GM12878 (cell line): ENCODE measurements around the gene MRTFB. TPM values are rescaled to one million over a fixed set of nuclear protein-coding genes. Genes with fewer than 3 reads are reported as not detected.
"Not testable (repeated sequence)": the region's sequence is repeated elsewhere in the genome, so short reads cannot be mapped to it uniquely, and the experiment has no call there.

Experiments used
- ATAC-seq: fragments of 200-7000 bp; cut with Tn5 transposase; 3 replicates; pipeline ENCODE4 v1.9.1; 2020; ENCODE audit warnings: mild to moderate bottlenecking, moderate library complexity
- BruUV-seq: library from RNA; stranded (reverse); fragments of 400-500 nt; replicated peaks from 2 replicates; lab custom pipeline; 2021; lab: Mats Ljungman, UMichigan
- CTCF ChIA-PET: fragments of 300-600 bp; sonication (Branson Sonifier 250); formaldehyde crosslinking; extraction: SDS; loops from one replicate; lab custom pipeline; 2021; ENCODE audit warnings: inconsistent platforms; lab: Yijun Ruan, JAX
- POLR2A ChIA-PET: fragments of 350-600 bp; formaldehyde crosslinking; extraction: SDS; loops from one replicate; lab custom pipeline; 2021; ENCODE audit warnings: inconsistent platforms; lab: Charles Lee
- RAD21 ChIA-PET: fragments of 300-600 bp; sonication (Branson Sonifier 250); formaldehyde crosslinking; loops from one replicate; lab custom pipeline; 2023; ENCODE audit warnings: antibody characterized with exemption; ENCODE audit not compliant: unreplicated experiment; lab: Charles Lee
- SMC1A ChIA-PET: fragments of 300-600 bp; sonication (Branson Sonifier 250); formaldehyde crosslinking; loops from one replicate; lab custom pipeline; 2023; ENCODE audit not compliant: unreplicated experiment, uncharacterized antibody; lab: Charles Lee
- DNase-seq: peaks from one replicate; pipeline ENCODE4 v3.0.0-alpha.2; 2011; ENCODE audit warnings: low read depth, low spot score
- FAIRE-seq: peaks from 3 replicates; lab custom pipeline; 2011; peaks lifted over from hg19 to GRCh38; lab: Jason Lieb, UNC
- H2AFZ ChIP-seq: 2 replicates; pipeline ENCODE4 v1.6.0; 2011; ENCODE audit warnings: low read depth, low read length, control low read depth; ENCODE audit not compliant: control insufficient read depth
- H3K27ac ChIP-seq: 2 replicates; pipeline ENCODE4 v1.5.1; 2011; ENCODE audit warnings: control low read depth; ENCODE audit not compliant: control insufficient read depth, insufficient read depth
- H3K27me3 ChIP-seq, 2 experiments: replicated peaks in 1 of 2; 2 replicates each; pipeline versions ENCODE4 v1.6.0 to v1.6.1; 2011; ENCODE audit warnings: low read length in 1 of 2; ENCODE audit not compliant: control insufficient read depth in 2 of 2, insufficient read depth in 2 of 2
- H3K36me3 ChIP-seq, 2 experiments: 2 replicates each; pipeline ENCODE4 v1.5.1; 2011; ENCODE audit warnings: low read length in 1 of 2; ENCODE audit not compliant: control insufficient read depth in 2 of 2, insufficient read depth in 2 of 2
- H3K4me1 ChIP-seq: 2 replicates; pipeline ENCODE4 v1.6.1; 2011; ENCODE audit warnings: mild to moderate bottlenecking, low read length, moderate library complexity, mixed read lengths; ENCODE audit not compliant: control insufficient read depth, insufficient read depth
- H3K4me2 ChIP-seq: 2 replicates; pipeline ENCODE4 v1.6.0; 2011; ENCODE audit warnings: control low read depth; ENCODE audit not compliant: control insufficient read depth, insufficient read depth
- H3K4me3 ChIP-seq: fragments of 200-600 bp; sonication (generic); 2 replicates; pipeline ENCODE4 v1.5.1; 2016
- H3K79me2 ChIP-seq: 2 replicates; pipeline ENCODE4 v1.6.0; 2011; ENCODE audit warnings: low read length; ENCODE audit not compliant: control insufficient read depth, insufficient read depth
- H3K9ac ChIP-seq: 2 replicates; pipeline ENCODE4 v1.8.0; 2011; ENCODE audit warnings: low read length, control low read depth, mixed read lengths; ENCODE audit not compliant: control insufficient read depth, insufficient read depth
- H3K9me3 ChIP-seq: replicated peaks from 3 replicates; pipeline ENCODE4 v1.5.1; 2011; ENCODE audit warnings: mild to moderate bottlenecking, low read length; ENCODE audit not compliant: control insufficient read depth, insufficient read depth
- H4K20me1 ChIP-seq: 2 replicates; pipeline ENCODE4 v1.6.0; 2011; ENCODE audit not compliant: control insufficient read depth, insufficient read depth
- BHLHE40 ChIP-seq, 2 experiments: fragments of 450-650 bp in 1 of 2; IDR thresholded peaks; 2 replicates each; pipeline ENCODE4 v1.6.1; 2011 to 2017; ENCODE audit warnings: low read depth in 2 of 2, borderline replicate concordance in 1 of 2, improper control_type of control experiment in 1 of 2, low read length in 1 of 2, mild to moderate bottlenecking in 1 of 2
- CEBPB ChIP-seq, 2 experiments: fragments of 150-350 bp in 1 of 2; IDR thresholded peaks; 2 replicates each; pipeline ENCODE4 v1.6.1; 2012 to 2014; ENCODE audit warnings: low read depth in 2 of 2, low read length in 2 of 2, borderline replicate concordance in 1 of 2, inconsistent platforms in 1 of 2
- CHD1 ChIP-seq: IDR thresholded peaks from 2 replicates; pipeline ENCODE4 v1.6.1; 2012; ENCODE audit warnings: low read depth, low read length, improper control_type of control experiment
- CHD4 ChIP-seq: fragments of 200-600 bp; sonication (generic); IDR thresholded peaks from 2 replicates; pipeline ENCODE4 v1.6.1; 2016; ENCODE audit warnings: mild to moderate bottlenecking
- HCFC1 ChIP-seq: fragments of 150-350 bp; IDR thresholded peaks from 2 replicates; pipeline ENCODE4 v1.6.1; 2014; ENCODE audit warnings: low read length
- MEF2B ChIP-seq: fragments of 450-650 bp; IDR thresholded peaks from 2 replicates; pipeline ENCODE4 v1.6.1; 2018; ENCODE audit warnings: mild to moderate bottlenecking, moderate library complexity; ENCODE audit not compliant: partially characterized antibody, poor library complexity, severe bottlenecking
- NR2F1 ChIP-seq: fragments of 450-650 bp; conservative IDR thresholded peaks from 2 replicates; pipeline ENCODE4 v1.6.1; 2017; ENCODE audit warnings: mild to moderate bottlenecking
- POLR2AphosphoS2 ChIP-seq: IDR thresholded peaks from 2 replicates; pipeline ENCODE4 v1.6.1; 2011; ENCODE audit warnings: low read depth, mild to moderate bottlenecking, low read length, improper control_type of control experiment, moderate library complexity
- RAD21 ChIP-seq: IDR thresholded peaks from 2 replicates; pipeline ENCODE4 v1.6.1; 2011; ENCODE audit warnings: mild to moderate bottlenecking, low read depth, low read length, moderate library complexity; ENCODE audit not compliant: insufficient read depth
- RCOR1 ChIP-seq: conservative IDR thresholded peaks from 2 replicates; pipeline ENCODE4 v1.6.1; 2012; ENCODE audit warnings: low read depth, low read length, improper control_type of control experiment
- SP1 ChIP-seq: IDR thresholded peaks from one replicate; pipeline ENCODE4 v1.6.1; 2011; ENCODE audit warnings: low read depth, low read length
- ZNF274 ChIP-seq: IDR thresholded peaks from one replicate; pipeline ENCODE4 v1.8.0; 2011; ENCODE audit not compliant: insufficient read length, insufficient read depth
- WGBS: methylation state at CpG from one replicate; pipeline ENCODE4 v1.1.6; 2016; ENCODE audit warnings: low lambda C conversion rate; ENCODE audit not compliant: insufficient replicate concordance, insufficient coverage; ENCODE audit errors: missing lambda C conversion rate; 5-methylcytosine and 5-hydroxymethylcytosine counted together
- in situ Hi-C: fragments of 300-500 bp; cut with MboI; formaldehyde crosslinking; loops from 9 replicates; pipeline ENCODE4 v1.14.3; 2018; ENCODE audit warnings: mixed read lengths
- intact Hi-C: fragments of 100-400 bp; cut with micrococcal nuclease; formaldehyde crosslinking; loops from one replicate; pipeline ENCODE4 v1.14.2; 2022; ENCODE audit not compliant: unreplicated experiment
- polyA plus RNA-seq, 11 experiments: library from polyadenylated mRNA; depleted of rRNA in 4 of 11; unstranded in 6 of 11; stranded (reverse) in 5 of 11; fragments of >200 nt; fragmentation: Nextera tagmentation in 4 of 11; fragmentation: Illumina TruSeq in 1 of 11; extraction: Ambion mirVana in 4 of 11; extraction: Trizol in 1 of 11; gene quantifications; 1 replicate in 1 of 11; 2 replicates in 10 of 11; pipeline versions ENCODE4 v1.2.1 to v1.2.3, GENCODE V29; 2011 to 2016; ENCODE audit warnings: inconsistent platforms in 2 of 11, missing spikeins in 2 of 11, low read depth in 1 of 11
- total RNA-seq, 4 experiments: library from RNA; depleted of rRNA in 3 of 4; stranded (reverse); fragments of >200 nt in 3 of 4; fragmentation: Illumina TruSeq in 1 of 4; extraction: Trizol in 1 of 4; gene quantifications; 2 replicates each; pipeline versions ENCODE4 v1.2.1 to v1.2.3, GENCODE V29; 2013 to 2021
- TF ChIP-seq, protein P1 (sequence below): IDR thresholded peaks from 2 replicates; pipeline ENCODE4 v1.6.1; 2011; ENCODE audit warnings: borderline replicate concordance, low read depth, mild to moderate bottlenecking, moderate library complexity, mixed read lengths, low read length; ENCODE audit not compliant: insufficient read depth; ENCODE audit errors: extremely low read length

Gene MRTFB
- total and polyA plus RNA-seq, 10 of the 15 experiments (the other 5 are each of a cell fraction or from before 2014, with no cell fraction given): 2.1 to 14.3 (median 8.0) TPM

DNA sequence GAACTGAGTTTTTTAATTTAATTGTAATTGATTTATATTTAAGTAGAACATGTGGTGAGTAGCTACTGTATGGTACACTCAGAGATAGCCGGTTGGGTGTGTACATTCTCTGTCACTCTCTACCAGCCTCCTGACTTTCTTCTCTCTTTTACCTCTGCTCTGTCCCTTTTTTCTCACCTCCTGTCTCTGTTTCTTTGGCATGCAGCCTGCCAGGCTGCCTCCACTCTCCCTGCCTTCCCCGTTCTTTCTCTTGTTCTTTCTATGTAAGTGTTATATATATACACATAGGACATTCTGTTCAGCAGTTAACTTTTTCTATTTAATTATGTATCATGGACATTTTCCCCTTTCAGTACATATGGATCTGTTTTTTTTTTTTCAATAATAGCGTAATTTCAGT is 50.8 kb downstream of the MRTFB start:
- peaks cover 9% of the 10 kb centered on the region for H3K4me1 ChIP-seq
- TF ChIP-seq CHD1 (no peak), BHLHE40 (IDR thresholded peaks at IDR 0.05; ENCODE audit: borderline replicate concordance in 1 of 2, low read depth in 2 of 2, low read length in 1 of 2) (no peak), CHD4 (no peak), NR2F1 (no peak), RCOR1 (no peak), SP1 (no peak), CEBPB (IDR thresholded peaks at IDR 0.05; ENCODE audit: borderline replicate concordance in 1 of 2, low read depth in 2 of 2, low read length in 2 of 2) (no peak), ZNF274 (no peak), MEF2B (no peak), HCFC1 (no peak), POLR2AphosphoS2 (no peak), RAD21 (no peak)
- TF ChIP-seq, protein P1, sequence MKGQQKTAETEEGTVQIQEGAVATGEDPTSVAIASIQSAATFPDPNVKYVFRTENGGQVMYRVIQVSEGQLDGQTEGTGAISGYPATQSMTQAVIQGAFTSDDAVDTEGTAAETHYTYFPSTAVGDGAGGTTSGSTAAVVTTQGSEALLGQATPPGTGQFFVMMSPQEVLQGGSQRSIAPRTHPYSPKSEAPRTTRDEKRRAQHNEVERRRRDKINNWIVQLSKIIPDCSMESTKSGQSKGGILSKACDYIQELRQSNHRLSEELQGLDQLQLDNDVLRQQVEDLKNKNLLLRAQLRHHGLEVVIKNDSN: no peak
- no peaks in the 10 kb centered on the region for H3K9me3 ChIP-seq
- H3K4me3 ChIP-seq: no peak overlapping the region
- no peak for DNase-seq
- no peak for FAIRE-seq
- POLR2A ChIA-PET: no interaction called here
- SMC1A ChIA-PET: interaction anchor here (2.2 kb wide), 1 partner anchor 20 kb away, joined by 13 read pairs; no protein-coding TSS in a partner anchor
- H3K27ac ChIP-seq: no peak overlapping the region
- WGBS: 81% methylated on average over 3 of the region's 3 CpGs
- BruUV-seq: no TSS peak
- CTCF ChIA-PET: no interaction called here
- in situ Hi-C loops: no loop called here
- H4K20me1 ChIP-seq: no peaks in the 10 kb centered on the region
- intact Hi-C loops: loop anchor here (5.0 kb wide), 1 partner anchor 50 kb away; the partner anchor contains the start of gene MRTFB
- RAD21 ChIA-PET: interaction anchor here (1.2 kb wide), 2 partner anchors 11 to 188 kb away, joined by 3 to 4 read pairs; no protein-coding TSS in a partner anchor
- peak; percentile 17; the same call in 2 of the 3 replicates for ATAC-seq
- no peaks in the 10 kb centered on the region for H3K36me3 ChIP-seq
- H2AFZ ChIP-seq: no peak overlapping the region
- peak overlapping the region; percentile 1; the same call in 1 of the 2 replicates for H3K4me2 ChIP-seq
- H3K27me3 ChIP-seq: no peaks in the 10 kb centered on the region
- no peaks in the 10 kb centered on the region for H3K79me2 ChIP-seq
- H3K9ac ChIP-seq: no peak overlapping the region

DNA sequence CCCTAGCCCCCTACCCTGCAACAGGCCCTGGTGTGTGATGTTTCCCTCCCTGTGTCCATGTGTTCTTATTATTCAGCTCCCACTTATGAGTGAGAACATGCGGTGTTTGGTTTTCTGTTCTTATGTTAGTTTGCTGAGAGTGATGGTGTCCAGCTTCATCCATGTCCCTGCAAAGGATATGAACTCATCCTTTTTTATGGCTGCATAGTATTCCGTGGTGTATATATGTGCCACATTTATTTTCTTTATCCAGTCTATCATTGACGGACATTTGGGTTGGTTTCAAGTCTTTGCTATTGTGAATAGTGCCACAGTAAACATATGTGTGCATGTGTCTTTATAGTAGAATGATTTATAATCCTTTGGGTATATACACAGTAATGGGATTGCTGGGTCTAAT is 51.3 kb downstream of the MRTFB start:
- WGBS: 99% methylated on average over 3 of the region's 3 CpGs

More for the DNA sequence above, 51.3 kb downstream of the MRTFB start:
- H3K4me1 ChIP-seq, POLR2A ChIA-PET, H3K27ac ChIP-seq, H4K20me1 ChIP-seq, H3K36me3 ChIP-seq, in situ Hi-C loops, ATAC-seq, FAIRE-seq, H3K27me3 ChIP-seq, DNase-seq, H3K79me2 ChIP-seq, CTCF ChIA-PET, H2AFZ ChIP-seq, H3K4me2 ChIP-seq, H3K9me3 ChIP-seq, H3K4me3 ChIP-seq, BruUV-seq, H3K9ac ChIP-seq: not testable (repeated sequence)
- ChIA-PET RAD21 (interaction anchor here (1.2 kb wide), 1 partner anchor 188 kb away, joined by 3 read pairs; no protein-coding TSS in a partner anchor), SMC1A (interaction anchor here (2.2 kb wide), 1 partner anchor 20 kb away, joined by 13 read pairs; no protein-coding TSS in a partner anchor)
- intact Hi-C loops: loop anchor here (5.0 kb wide), 1 partner anchor 50 kb away; the partner anchor contains the start of gene MRTFB
